GM06990 (cell line): ENCODE data around the gene CLEC9A.

Source experiments
- DNase-seq: peaks from one replicate; pipeline ENCODE4 v3.0.0-alpha.2; 2011; ENCODE audit not compliant: insufficient read length; ENCODE audit errors: extremely low read depth
- H3K27me3 ChIP-seq: replicated peaks from 2 replicates; pipeline ENCODE4 v1.6.0; 2011; ENCODE audit warnings: low read length; ENCODE audit not compliant: control insufficient read depth, insufficient read depth
- H3K36me3 ChIP-seq: 2 replicates; pipeline ENCODE4 v1.5.1; 2011; ENCODE audit warnings: low read length; ENCODE audit not compliant: control insufficient read depth, insufficient read depth
- H3K4me3 ChIP-seq: replicated peaks from 2 replicates; pipeline ENCODE4 v1.5.1; 2011; ENCODE audit warnings: low read depth, mild to moderate bottlenecking, control low read depth, low read length
- TF ChIP-seq, protein P1 (sequence below): IDR thresholded peaks from 2 replicates; pipeline ENCODE4 v1.5.1; 2011; ENCODE audit warnings: low read length, control low read depth, mild to moderate bottlenecking, inconsistent platforms; ENCODE audit not compliant: insufficient read depth, poor library complexity, severe bottlenecking

CLEC9A gene

DNA sequence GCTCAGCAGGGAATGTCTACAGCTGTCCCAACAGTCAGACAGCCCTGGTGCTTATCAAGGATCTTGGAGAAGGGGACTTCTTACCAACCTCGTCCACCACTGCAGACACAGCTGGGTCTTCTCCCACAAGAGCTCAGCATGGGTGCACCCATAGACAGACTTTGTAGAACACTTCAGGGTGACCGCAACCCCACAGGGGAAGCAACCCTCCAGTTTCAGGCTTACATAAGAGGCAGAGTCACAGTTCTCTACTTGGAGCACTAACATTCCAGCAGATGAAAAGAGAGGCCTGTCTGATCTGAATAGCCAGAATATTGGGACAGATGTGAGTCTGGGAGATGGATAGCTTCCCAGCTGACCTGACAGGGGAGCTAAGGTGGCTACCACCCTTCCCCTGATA, 71.8 kb downstream of the CLEC9A start:
- Histone ChIP-seq H3K36me3 (no peaks in the 10 kb centered on the region), H3K27me3 (no peaks in the 10 kb centered on the region), H3K4me3 (no peak overlapping the region)
- no peak for DNase-seq
- TF ChIP-seq, protein P1, sequence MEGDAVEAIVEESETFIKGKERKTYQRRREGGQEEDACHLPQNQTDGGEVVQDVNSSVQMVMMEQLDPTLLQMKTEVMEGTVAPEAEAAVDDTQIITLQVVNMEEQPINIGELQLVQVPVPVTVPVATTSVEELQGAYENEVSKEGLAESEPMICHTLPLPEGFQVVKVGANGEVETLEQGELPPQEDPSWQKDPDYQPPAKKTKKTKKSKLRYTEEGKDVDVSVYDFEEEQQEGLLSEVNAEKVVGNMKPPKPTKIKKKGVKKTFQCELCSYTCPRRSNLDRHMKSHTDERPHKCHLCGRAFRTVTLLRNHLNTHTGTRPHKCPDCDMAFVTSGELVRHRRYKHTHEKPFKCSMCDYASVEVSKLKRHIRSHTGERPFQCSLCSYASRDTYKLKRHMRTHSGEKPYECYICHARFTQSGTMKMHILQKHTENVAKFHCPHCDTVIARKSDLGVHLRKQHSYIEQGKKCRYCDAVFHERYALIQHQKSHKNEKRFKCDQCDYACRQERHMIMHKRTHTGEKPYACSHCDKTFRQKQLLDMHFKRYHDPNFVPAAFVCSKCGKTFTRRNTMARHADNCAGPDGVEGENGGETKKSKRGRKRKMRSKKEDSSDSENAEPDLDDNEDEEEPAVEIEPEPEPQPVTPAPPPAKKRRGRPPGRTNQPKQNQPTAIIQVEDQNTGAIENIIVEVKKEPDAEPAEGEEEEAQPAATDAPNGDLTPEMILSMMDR: no peak

DNA sequence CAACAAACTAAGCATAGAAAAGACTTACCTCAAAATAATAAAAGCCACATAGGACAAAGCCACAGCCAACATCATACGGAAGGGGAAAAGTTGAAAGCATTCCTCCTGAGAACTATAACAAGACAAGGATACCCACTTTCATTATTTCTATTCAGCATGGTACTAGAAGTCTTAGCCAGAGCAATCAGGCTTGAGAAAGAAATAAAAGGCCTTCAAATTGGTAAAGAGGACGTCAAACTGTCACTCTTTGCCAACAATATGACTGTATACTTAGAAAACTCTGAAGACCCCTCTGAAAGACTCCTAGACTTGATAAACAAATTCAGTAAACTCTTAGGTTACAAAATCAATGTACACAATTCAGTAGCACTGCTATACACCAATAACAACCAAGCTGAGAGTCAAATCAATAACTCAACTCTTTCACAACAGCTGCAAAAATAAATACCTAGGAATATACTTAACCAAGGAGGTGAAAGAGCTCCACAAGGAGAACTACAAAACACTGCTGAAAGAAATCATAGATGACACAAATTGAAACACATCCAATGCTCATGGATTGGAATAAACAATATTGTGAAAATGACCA, 79.9 kb downstream of the CLEC9A start:
- Histone ChIP-seq H3K4me3 (no peak overlapping the region), H3K36me3 (no peaks in the 10 kb centered on the region), H3K27me3 (no peaks in the 10 kb centered on the region)
- TF ChIP-seq, protein P1: no peak
- no peak for DNase-seq

DNA sequence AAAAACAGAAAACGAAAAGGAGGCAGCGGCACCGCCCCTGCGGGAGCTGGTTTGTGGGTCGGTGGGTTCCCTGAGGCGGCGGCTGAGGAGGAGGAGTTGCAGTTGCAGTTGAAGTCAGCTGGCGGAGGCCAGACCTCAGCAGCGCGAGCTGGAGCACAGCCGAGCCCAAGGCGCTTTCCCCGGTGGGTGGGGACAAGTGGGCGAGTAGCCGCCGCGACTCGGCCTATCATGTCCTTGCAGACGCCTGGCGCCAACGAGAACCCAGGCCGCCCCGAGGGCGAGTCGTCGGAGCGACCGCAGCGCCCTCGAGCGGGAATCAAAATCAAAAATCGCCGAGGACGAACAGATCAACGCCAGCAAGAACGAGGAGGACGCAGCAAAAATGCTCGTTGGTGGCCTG, 81.0 kb downstream of the CLEC9A start:
- no peaks in the 10 kb centered on the region for H3K27me3 ChIP-seq
- DNase-seq: no peak
- TF ChIP-seq, protein P1: no peak
- H3K4me3 ChIP-seq: no peak overlapping the region
- no peaks in the 10 kb centered on the region for H3K36me3 ChIP-seq

DNA sequence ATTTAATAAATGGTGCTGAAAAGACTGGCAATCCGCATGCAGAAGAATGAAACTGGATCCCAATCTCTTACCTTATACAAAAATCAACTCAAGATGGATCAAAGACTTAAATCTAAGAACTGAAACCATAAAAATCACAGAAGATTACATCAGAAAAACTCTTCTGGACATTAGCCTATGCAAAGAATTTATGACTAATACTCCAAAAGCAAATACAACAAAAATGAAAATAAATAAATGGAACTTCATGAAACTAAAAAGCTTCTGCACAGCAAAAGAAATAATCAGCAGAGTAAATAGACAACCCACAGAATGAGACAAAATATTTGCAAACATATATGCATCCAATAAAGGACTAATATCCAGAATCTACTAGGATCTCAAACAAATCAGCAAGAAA, 82.6 kb downstream of the CLEC9A start:
- no peak for DNase-seq
- Histone ChIP-seq H3K4me3 (no peak overlapping the region), H3K27me3 (no peaks in the 10 kb centered on the region), H3K36me3 (no peaks in the 10 kb centered on the region)
- TF ChIP-seq, protein P1: no peak

DNA sequence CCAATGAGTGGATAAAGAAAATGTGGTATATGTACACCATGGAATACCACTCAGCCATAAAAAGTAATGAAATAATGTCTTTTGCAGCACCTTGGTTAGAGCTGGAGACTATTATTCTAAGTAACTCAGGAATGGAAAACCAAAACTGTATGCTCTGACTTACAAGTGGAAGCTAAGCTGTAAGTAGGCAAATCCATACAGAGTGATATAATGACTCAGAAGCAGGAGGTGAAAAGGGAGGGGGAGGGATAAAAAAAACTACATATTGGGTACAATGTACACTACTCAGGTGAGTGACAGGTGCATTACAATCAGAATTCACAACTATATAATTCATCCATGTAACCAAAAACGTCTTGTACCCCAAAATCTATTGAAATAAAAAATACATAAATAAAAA, 83.4 kb downstream of the CLEC9A start:
- DNase-seq: no peak
- TF ChIP-seq, protein P1: no peak

DNA sequence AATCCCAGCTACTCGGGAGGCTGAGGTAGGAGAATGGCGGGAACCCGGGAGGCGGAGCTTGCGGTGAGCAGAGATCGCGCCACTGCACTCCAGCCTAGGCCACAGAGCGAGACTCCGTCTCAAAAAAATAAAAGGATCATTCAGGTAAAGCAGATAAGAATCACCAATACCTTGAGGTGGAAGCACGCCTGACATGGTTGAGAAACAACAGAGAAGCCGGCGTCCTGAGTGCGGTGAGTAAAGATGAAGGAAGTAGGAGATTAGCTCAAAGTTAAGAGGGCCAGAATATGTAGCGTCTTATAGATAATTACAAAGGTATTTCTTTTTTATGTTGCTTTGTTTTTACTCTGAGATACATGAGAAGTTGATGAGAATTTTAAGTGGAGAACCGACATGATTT, 84.8 kb downstream of the CLEC9A start:
- Histone ChIP-seq H3K36me3 (no peaks in the 10 kb centered on the region), H3K27me3 (no peaks in the 10 kb centered on the region; the same call in 1 of the 2 replicates), H3K4me3 (no peak overlapping the region)
- TF ChIP-seq, protein P1: no peak
- no peak for DNase-seq

More for the DNA sequence above, 83.4 kb downstream of the CLEC9A start:
- Histone ChIP-seq H3K36me3 (no peaks in the 10 kb centered on the region), H3K4me3 (no peak overlapping the region), H3K27me3 (no peaks in the 10 kb centered on the region; the same call in 1 of the 2 replicates)
